Fibroblast of skin of right biceps (primary cell): Measurements from ENCODE around the gene STK32A.

Experiments
- DNase-seq: peaks from one replicate; pipeline ENCODE4 v3.0.0-alpha.2; 2013

STK32A gene

GRCh38 chr5:147267082-147267832, 32.4 kb downstream of the STK32A start:
- no peak for DNase-seq

- no peak for DNase-seq
Measured at GRCh38 chr5:147276497-147276896, 41.7 kb downstream of the STK32A start.

- DNase-seq, result no peak
Measured at GRCh38 chr5:147286296-147286695, 51.5 kb downstream of the STK32A start.

- no peak for DNase-seq
Measured at GRCh38 chr5:147287110-147287509, 52.3 kb downstream of the STK32A start.

GRCh38 chr5:147290261-147290660, 55.4 kb downstream of the STK32A start:
- no peak for DNase-seq

GRCh38 chr5:147303251-147303650, 68.4 kb downstream of the STK32A start:
- no peak for DNase-seq

- peak; percentile 60 for DNase-seq
Measured at GRCh38 chr5:147303976-147304375, 69.2 kb downstream of the STK32A start.

- DNase-seq, result no peak
Measured at GRCh38 chr5:147305147-147305546, 70.3 kb downstream of the STK32A start.

- no peak for DNase-seq
Measured at GRCh38 chr5:147306351-147306750, 71.5 kb downstream of the STK32A start.

- no peak for DNase-seq
Measured at GRCh38 chr5:147307170-147307569, 72.3 kb downstream of the STK32A start.

- no peak for DNase-seq
Measured at GRCh38 chr5:147309621-147310020, 74.8 kb downstream of the STK32A start.

GRCh38 chr5:147310059-147310704, 75.4 kb downstream of the STK32A start:
- no peak for DNase-seq

- DNase-seq, result no peak
Measured at GRCh38 chr5:147317978-147318684, 83.3 kb downstream of the STK32A start.

- DNase-seq, result no peak
Measured at GRCh38 chr5:147321569-147321968, 86.7 kb downstream of the STK32A start.

- no peak for DNase-seq
Measured at GRCh38 chr5:147327421-147327820, 92.6 kb downstream of the STK32A start.

GRCh38 chr5:147327905-147328304, 93.1 kb downstream of the STK32A start:
- no peak for DNase-seq

- DNase-seq, result no peak
Measured at GRCh38 chr5:147332658-147333057, 97.8 kb downstream of the STK32A start.

GRCh38 chr5:147336876-147337275, 102.0 kb downstream of the STK32A start:
- DNase-seq, result no peak

GRCh38 chr5:147339313-147339712, 104.5 kb downstream of the STK32A start:
- DNase-seq, result no peak

- no peak for DNase-seq
Measured at GRCh38 chr5:147340941-147341340, 106.1 kb downstream of the STK32A start.

- DNase-seq, result no peak
Measured at GRCh38 chr5:147341345-147341744, 106.5 kb downstream of the STK32A start.

- DNase-seq, result no peak
Measured at GRCh38 chr5:147344861-147345260, 110.0 kb downstream of the STK32A start.

- DNase-seq, result no peak
Measured at GRCh38 chr5:147346006-147346561, 111.3 kb downstream of the STK32A start.

- peak; percentile 3 for DNase-seq
Measured at GRCh38 chr5:147348046-147348445, 113.2 kb downstream of the STK32A start.
